ENCODE measurements around the gene MAP2K2.

Gene MAP2K2

GRCh38 chr19:4088975-4089374 is 34.9 kb downstream of the MAP2K2 start:
- TF ChIP-seq FOXP2 (optimal IDR thresholded peaks at IDR 0.05; ENCODE audit: borderline replicate concordance, extremely low read depth, extremely low read length, insufficient read depth) (no peak), POLR2AphosphoS5 (IDR thresholded peaks at IDR 0.05; ENCODE audit: low read depth, low read length) (peak; percentile 6; the same call in 1 of the 2 replicates), SIN3A (IDR thresholded peaks at IDR 0.05; ENCODE audit: borderline replicate concordance, insufficient read depth, low read length) (no peak), TAF1 (IDR thresholded peaks at IDR 0.05; ENCODE audit: borderline replicate concordance, insufficient read depth, low read length) (no peak)

- peak; percentile 23 for TF ChIP-seq POLR2AphosphoS5 (IDR thresholded peaks at IDR 0.05; ENCODE audit: low read depth, low read length)
- TF ChIP-seq TAF1 (IDR thresholded peaks at IDR 0.05; ENCODE audit: borderline replicate concordance, insufficient read depth, low read length), result no peak
Observed at GRCh38 chr19:4087787-4088679, 35.9 kb downstream of the MAP2K2 start.

GRCh38 chr19:4086411-4086867 is 37.5 kb downstream of the MAP2K2 start:
- TF ChIP-seq POLR2AphosphoS5 (IDR thresholded peaks at IDR 0.05; ENCODE audit: low read depth, low read length) (no peak), REST (IDR thresholded peaks at IDR 0.05; ENCODE audit: insufficient read depth in 1 of 2, low read depth in 2 of 2, low read length in 2 of 2) (no peak), TAF1 (IDR thresholded peaks at IDR 0.05; ENCODE audit: borderline replicate concordance, insufficient read depth, low read length) (no peak), SIN3A (IDR thresholded peaks at IDR 0.05; ENCODE audit: borderline replicate concordance, insufficient read depth, low read length) (no peak), FOXP2 (optimal IDR thresholded peaks at IDR 0.05; ENCODE audit: borderline replicate concordance, extremely low read depth, extremely low read length, insufficient read depth) (no peak)

GRCh38 chr19:4084547-4084877 is 39.4 kb downstream of the MAP2K2 start:
- TF ChIP-seq TAF1 (IDR thresholded peaks at IDR 0.05; ENCODE audit: borderline replicate concordance, insufficient read depth, low read length), result no peak
- TF ChIP-seq FOXP2 (optimal IDR thresholded peaks at IDR 0.05; ENCODE audit: borderline replicate concordance, extremely low read depth, extremely low read length, insufficient read depth), result no peak
- TF ChIP-seq SIN3A (IDR thresholded peaks at IDR 0.05; ENCODE audit: borderline replicate concordance, insufficient read depth, low read length), result no peak
- no peak for TF ChIP-seq REST (IDR thresholded peaks at IDR 0.05; ENCODE audit: insufficient read depth in 1 of 2, low read depth in 2 of 2, low read length in 2 of 2)
- TF ChIP-seq POLR2AphosphoS5 (IDR thresholded peaks at IDR 0.05; ENCODE audit: low read depth, low read length), result no peak

GRCh38 chr19:4083677-4084546 is 40.0 kb downstream of the MAP2K2 start:
- TF ChIP-seq TAF1 (IDR thresholded peaks at IDR 0.05; ENCODE audit: borderline replicate concordance, insufficient read depth, low read length) (no peak), POLR2AphosphoS5 (IDR thresholded peaks at IDR 0.05; ENCODE audit: low read depth, low read length) (no peak), SIN3A (IDR thresholded peaks at IDR 0.05; ENCODE audit: borderline replicate concordance, insufficient read depth, low read length) (no peak), FOXP2 (optimal IDR thresholded peaks at IDR 0.05; ENCODE audit: borderline replicate concordance, extremely low read depth, extremely low read length, insufficient read depth) (no peak), REST (IDR thresholded peaks at IDR 0.05; ENCODE audit: insufficient read depth in 1 of 2, low read depth in 2 of 2, low read length in 2 of 2) (no peak)
